IMR-90 (cell line): ENCODE results near the gene TMC8. TPM values are rescaled to one million over a fixed set of nuclear protein-coding genes. Genes with fewer than 3 reads are reported as not detected.

Experiments used
- BHLHE40 ChIP-seq: fragments of 150-350 bp; IDR thresholded peaks from 2 replicates; pipeline ENCODE4 v1.6.1; 2016; ENCODE audit warnings: mild to moderate bottlenecking, low read depth, low read length
- CHD1 ChIP-seq: IDR thresholded peaks from 2 replicates; pipeline ENCODE4 v1.6.1; 2012; ENCODE audit warnings: low read depth, low read length, improper control_type of control experiment
- NFE2L2 ChIP-seq: fragments of 150-350 bp; IDR thresholded peaks from 2 replicates; pipeline ENCODE4 v1.6.1; 2016; ENCODE audit warnings: low read depth, mild to moderate bottlenecking, low read length
- POLR2A ChIP-seq: IDR thresholded peaks from 2 replicates; pipeline ENCODE4 v1.6.1; 2012; ENCODE audit warnings: mild to moderate bottlenecking, low read depth, low read length
- RAD21 ChIP-seq: IDR thresholded peaks from 2 replicates; pipeline ENCODE4 v1.6.1; 2012; ENCODE audit warnings: low read length, improper control_type of control experiment
- polyA plus RNA-seq, 3 experiments: library from polyadenylated mRNA; depleted of rRNA; stranded (reverse); fragments of >200 nt; gene quantifications; 2 replicates each; pipeline ENCODE4 v1.2.3, GENCODE V29; 2012; ENCODE audit warnings: low replicate concordance in 1 of 3
- total RNA-seq: library from RNA; depleted of rRNA; stranded (reverse); fragments of >200 nt; gene quantifications from 2 replicates; pipeline ENCODE4 v1.2.3, GENCODE V29; 2012
- TF ChIP-seq, protein P1 (sequence below): fragments of 150-350 bp; IDR thresholded peaks from 2 replicates; pipeline ENCODE4 v1.6.1; 2016; ENCODE audit warnings: low read depth, mild to moderate bottlenecking, low read length, moderate library complexity, borderline replicate concordance

The TMC8 gene
- total and polyA plus RNA-seq, 2 of the 4 experiments (the other 2 are of a cell fraction) = not detected

DNA sequence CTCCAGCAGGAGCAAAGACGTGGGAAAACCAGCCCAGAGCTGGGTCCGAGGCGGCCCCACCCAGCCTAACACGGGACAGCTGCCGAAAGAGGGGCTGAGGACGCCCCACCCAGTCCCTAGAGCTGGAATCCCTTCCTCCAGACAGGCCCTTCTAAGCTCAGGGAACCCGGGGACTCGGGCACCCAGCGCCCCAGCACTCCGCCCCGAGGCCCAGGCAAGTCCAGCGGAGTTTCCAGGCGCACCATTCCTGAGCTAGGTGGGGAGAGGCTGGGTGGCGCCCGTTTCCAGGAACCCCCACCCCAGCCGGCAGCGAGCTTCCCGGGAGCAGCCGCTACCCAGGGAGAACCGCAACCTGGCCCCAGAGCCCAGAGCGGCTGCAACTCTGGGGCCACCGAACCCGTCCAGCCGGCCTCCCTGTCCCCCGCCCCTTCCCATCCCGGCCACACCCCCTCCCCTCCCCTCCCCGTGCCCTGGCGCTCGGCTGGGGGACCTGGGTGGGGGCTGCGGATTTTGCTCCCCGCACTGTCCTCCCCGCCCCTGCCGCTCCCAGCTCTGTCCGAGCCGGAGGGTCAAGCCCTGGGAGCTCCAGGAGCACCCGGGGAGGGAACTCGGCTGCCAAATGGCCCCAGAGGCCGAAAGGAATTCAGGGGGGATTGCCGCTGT is 2.6 kb upstream of the TMC8 start (continued):
- TF ChIP-seq CHD1 (no peak), BHLHE40 (no peak), POLR2A (no peak), NFE2L2 (no peak), RAD21 (no peak)
- TF ChIP-seq, protein P1, sequence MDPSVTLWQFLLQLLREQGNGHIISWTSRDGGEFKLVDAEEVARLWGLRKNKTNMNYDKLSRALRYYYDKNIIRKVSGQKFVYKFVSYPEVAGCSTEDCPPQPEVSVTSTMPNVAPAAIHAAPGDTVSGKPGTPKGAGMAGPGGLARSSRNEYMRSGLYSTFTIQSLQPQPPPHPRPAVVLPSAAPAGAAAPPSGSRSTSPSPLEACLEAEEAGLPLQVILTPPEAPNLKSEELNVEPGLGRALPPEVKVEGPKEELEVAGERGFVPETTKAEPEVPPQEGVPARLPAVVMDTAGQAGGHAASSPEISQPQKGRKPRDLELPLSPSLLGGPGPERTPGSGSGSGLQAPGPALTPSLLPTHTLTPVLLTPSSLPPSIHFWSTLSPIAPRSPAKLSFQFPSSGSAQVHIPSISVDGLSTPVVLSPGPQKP = no peak
